Activated CD4-positive, alpha-beta memory T cell treated with anti-CD3 and anti-CD28 coated beads, Interleukin-2, amount 10 ng/mL, durations not matched to agents 7 days and 5 days (primary cell): ENCODE results near the gene TNS2. TPM values are rescaled to one million over a fixed set of nuclear protein-coding genes. Genes with fewer than 3 reads are reported as not detected.
A peak's percentile ranks its signal among the peaks of the same experiment; 100 is the strongest.

Experiments
- CTCF ChIA-PET: fragments of 350-600 bp; sonication (Branson Sonifier 250); formaldehyde crosslinking; loops from one replicate; lab custom pipeline; 2021; ENCODE audit warnings: antibody characterized with exemption, inconsistent platforms; lab: Charles Lee
- POLR2A ChIA-PET: fragments of 350-600 bp; sonication (Branson Sonifier 250); formaldehyde crosslinking; loops from one replicate; lab custom pipeline; 2021; ENCODE audit warnings: antibody characterized with exemption; lab: Charles Lee
- DNase-seq: peaks from one replicate; pipeline ENCODE4 v3.0.0-alpha.2; 2020
- H3K27ac Mint-ChIP-seq: one replicate; pipeline ENCODE4 v1.8.0; 2021; ENCODE audit warnings: mild to moderate bottlenecking, mixed read lengths
- H3K27me3 Mint-ChIP-seq: one replicate; pipeline ENCODE4 v1.8.0; 2021; ENCODE audit warnings: mixed read lengths
- H3K36me3 Mint-ChIP-seq: one replicate; pipeline ENCODE4 v1.8.0; 2021; ENCODE audit warnings: low read depth, mixed read lengths
- H3K4me1 Mint-ChIP-seq: one replicate; pipeline ENCODE4 v1.8.0; 2021; ENCODE audit warnings: mixed read lengths
- H3K4me3 Mint-ChIP-seq: one replicate; pipeline ENCODE4 v1.8.0; 2021; ENCODE audit warnings: mild to moderate bottlenecking, mixed read lengths
- H3K9me3 Mint-ChIP-seq: one replicate; pipeline ENCODE4 v1.8.0; 2021; ENCODE audit warnings: mixed read lengths
- total RNA-seq, 2 experiments: library from RNA; stranded (reverse); gene quantifications; one replicate each; pipeline ENCODE4 v1.2.3, GENCODE V29; 2021

The TNS2 gene
- total RNA-seq, 2 experiments from 2014 or later = 0.78 to 0.83 TPM

GRCh38 chr12:53060064-53060720, 10.3 kb downstream of the TNS2 start:
- no peaks in the 10 kb centered on the region for H3K9me3 Mint-ChIP-seq
- POLR2A ChIA-PET = interaction anchor here (0.9 kb wide), 2 partner anchors 11 to 17 kb away, joined by 3 read pairs; no protein-coding TSS in a partner anchor
- DNase-seq = no peak

DNA sequence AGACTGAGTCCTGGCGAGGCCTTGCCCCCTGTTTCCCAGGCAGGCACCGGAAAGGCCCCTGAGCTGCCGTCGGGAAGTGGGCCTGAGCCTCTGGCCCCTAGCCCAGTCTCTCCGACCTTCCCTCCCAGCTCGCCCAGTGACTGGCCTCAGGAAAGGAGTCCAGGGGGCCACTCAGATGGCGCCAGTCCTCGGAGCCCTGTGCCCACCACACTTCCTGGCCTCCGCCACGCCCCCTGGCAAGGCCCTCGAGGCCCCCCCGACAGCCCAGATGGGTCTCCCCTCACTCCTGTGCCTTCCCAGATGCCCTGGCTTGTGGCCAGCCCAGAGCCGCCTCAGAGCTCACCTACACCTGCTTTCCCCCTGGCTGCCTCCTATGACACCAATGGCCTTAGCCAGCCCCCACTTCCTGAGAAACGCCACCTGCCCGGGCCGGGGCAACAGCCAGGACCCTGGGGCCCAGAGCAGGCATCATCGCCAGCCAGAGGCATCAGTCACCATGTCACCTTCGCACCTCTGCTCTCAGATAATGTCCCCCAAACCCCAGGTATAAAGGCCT, 10.9 kb downstream of the TNS2 start:
- H3K27ac Mint-ChIP-seq = no peak overlapping the region
- H3K4me1 Mint-ChIP-seq = peaks cover under 1% of the 10 kb centered on the region
- POLR2A ChIA-PET = interaction anchor here (0.9 to 1.7 kb wide), 2 partner anchors 17 to 42 kb away, joined by 3 to 8 read pairs; partner anchors contain the start of gene SOAT2
- H3K4me3 Mint-ChIP-seq = no peak overlapping the region
- no peaks in the 10 kb centered on the region for H3K9me3 Mint-ChIP-seq
- H3K36me3 Mint-ChIP-seq = peaks cover 17% of the 10 kb centered on the region
- CTCF ChIA-PET = no interaction called here
- no peaks in the 10 kb centered on the region for H3K27me3 Mint-ChIP-seq
- no peak for DNase-seq

More at GRCh38 chr12:53060064-53060720, 10.3 kb downstream of the TNS2 start:
- CTCF ChIA-PET = interaction anchor here (0.6 kb wide), 1 partner anchor 687 kb away, joined by 3 read pairs; no protein-coding TSS in a partner anchor
- H3K27me3 Mint-ChIP-seq = no peaks in the 10 kb centered on the region
- peaks cover 11% of the 10 kb centered on the region for H3K36me3 Mint-ChIP-seq
- peaks cover 2% of the 10 kb centered on the region for H3K4me1 Mint-ChIP-seq
- no peak overlapping the region for H3K27ac Mint-ChIP-seq
- no peak overlapping the region for H3K4me3 Mint-ChIP-seq

DNA sequence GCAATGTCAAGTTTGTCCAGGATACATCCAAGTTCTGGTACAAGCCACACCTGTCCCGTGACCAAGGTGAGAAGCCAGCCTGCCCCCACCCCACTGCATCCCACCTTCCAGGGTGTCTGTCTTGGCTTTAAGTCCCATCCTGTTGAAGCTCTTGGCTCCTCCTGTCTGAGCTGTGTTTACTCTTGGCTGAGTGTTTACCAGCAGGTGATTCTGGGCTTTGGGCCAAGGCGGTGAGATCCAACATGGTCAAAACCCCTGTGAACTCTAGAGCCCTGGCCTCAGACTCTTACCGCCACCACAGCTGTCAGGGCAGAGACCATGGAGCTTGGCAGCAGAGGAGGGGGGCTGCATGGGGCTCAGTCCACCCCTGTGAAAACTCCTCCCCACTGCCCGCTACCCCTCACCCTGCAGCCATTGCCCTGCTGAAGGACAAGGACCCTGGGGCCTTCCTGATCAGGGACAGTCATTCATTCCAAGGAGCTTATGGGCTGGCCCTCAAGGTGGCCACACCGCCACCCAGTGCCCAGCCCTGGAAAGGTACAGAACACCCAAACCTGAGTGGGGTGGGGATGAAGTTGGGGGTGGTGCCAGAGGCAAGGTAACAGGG, 11.6 kb downstream of the TNS2 start:
- POLR2A ChIA-PET = interaction anchor here (1.7 to 8.4 kb wide), 2 partner anchors 37 to 41 kb away, joined by 8 to 45 read pairs; partner anchors contain the start of genes IGFBP6 and SOAT2
- Mint-ChIP-seq H3K36me3 (peaks cover 24% of the 10 kb centered on the region), H3K4me3 (no peak overlapping the region), H3K27ac (no peak overlapping the region), H3K27me3 (no peaks in the 10 kb centered on the region), H3K4me1 (peaks cover 8% of the 10 kb centered on the region), H3K9me3 (no peaks in the 10 kb centered on the region)
- DNase-seq = no peak
- CTCF ChIA-PET = interaction anchor here (0.9 to 9.4 kb wide), 3 partner anchors 16 to 38 kb away, joined by 3 to 236 read pairs (median 4); partner anchors contain the start of genes IGFBP6 and SOAT2

GRCh38 chr12:53062011-53062961, 12.4 kb downstream of the TNS2 start:
- DNase-seq = no peak
- ChIA-PET CTCF (interaction anchor here (0.5 to 9.4 kb wide), 4 partner anchors 15 to 1244 kb away, joined by 3 to 236 read pairs (median 4); partner anchors contain the start of genes IGFBP6 and SOAT2), POLR2A (interaction anchor here (0.6 to 8.4 kb wide), 5 partner anchors 14 to 40 kb away, joined by 3 to 45 read pairs (median 3); partner anchors contain the start of genes IGFBP6, SOAT2 and SPRYD3)
- no peak overlapping the region for H3K27ac Mint-ChIP-seq
- peaks cover 9% of the 10 kb centered on the region for H3K4me1 Mint-ChIP-seq
- H3K27me3 Mint-ChIP-seq = no peaks in the 10 kb centered on the region
- H3K4me3 Mint-ChIP-seq = no peak overlapping the region
- peaks cover 28% of the 10 kb centered on the region for H3K36me3 Mint-ChIP-seq
- H3K9me3 Mint-ChIP-seq = no peaks in the 10 kb centered on the region

DNA sequence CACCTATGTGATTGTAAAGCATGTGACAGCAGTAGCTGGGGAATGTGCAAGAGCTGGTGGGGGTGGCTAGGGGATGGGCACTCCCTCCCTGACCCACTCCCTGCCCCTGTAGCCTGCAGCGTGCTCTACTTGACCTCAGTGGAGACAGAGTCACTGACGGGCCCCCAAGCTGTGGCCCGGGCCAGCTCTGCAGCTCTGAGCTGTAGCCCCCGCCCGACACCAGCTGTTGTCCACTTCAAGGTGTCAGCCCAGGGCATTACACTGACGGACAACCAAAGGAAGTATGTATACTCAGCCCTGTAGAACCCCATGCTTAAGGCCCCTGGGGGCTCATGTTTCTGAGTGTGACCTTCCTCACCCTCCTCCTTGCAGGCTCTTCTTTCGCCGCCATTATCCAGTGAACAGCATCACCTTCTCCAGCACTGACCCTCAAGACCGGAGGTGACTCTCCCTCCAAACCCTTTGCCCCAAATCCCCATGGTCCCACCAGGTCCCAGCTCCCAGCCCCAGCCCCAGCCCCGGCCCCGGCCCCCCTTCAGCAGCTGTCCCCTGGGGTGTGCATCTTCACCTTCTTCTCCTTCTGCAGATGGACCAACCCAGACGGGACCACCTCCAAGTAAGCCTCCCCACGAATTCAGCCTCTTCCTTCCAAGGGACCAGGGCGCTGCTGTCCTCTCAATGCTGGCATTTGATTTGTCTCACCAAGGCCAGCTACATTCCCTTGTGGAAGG, 13.3 kb downstream of the TNS2 start:
- no peaks in the 10 kb centered on the region for H3K27me3 Mint-ChIP-seq

GRCh38 chr12:53063708-53064612, 14.1 kb downstream of the TNS2 start:
- Mint-ChIP-seq H3K4me3 (no peak overlapping the region), H3K36me3 (peaks cover 28% of the 10 kb centered on the region), H3K9me3 (no peaks in the 10 kb centered on the region), H3K4me1 (peaks cover 9% of the 10 kb centered on the region), H3K27ac (no peak overlapping the region), H3K27me3 (no peaks in the 10 kb centered on the region)
- CTCF ChIA-PET = interaction anchor here (3.0 to 9.4 kb wide), 4 partner anchors 8 to 96 kb away, joined by 13 to 236 read pairs (median 64); partner anchors contain the start of genes IGFBP6, SOAT2 and SPRYD3
- DNase-seq = no peak
- POLR2A ChIA-PET = interaction anchor here (0.9 to 8.4 kb wide), 5 partner anchors 9 to 34 kb away, joined by 3 to 45 read pairs (median 4); partner anchors contain the start of genes IGFBP6 and SPRYD3

More for the DNA sequence above, 13.3 kb downstream of the TNS2 start:
- H3K9me3 Mint-ChIP-seq = no peaks in the 10 kb centered on the region
- CTCF ChIA-PET = interaction anchor here (0.5 to 9.4 kb wide), 3 partner anchors 8 to 1243 kb away, joined by 3 to 236 read pairs (median 47); partner anchors contain the start of genes IGFBP6 and SOAT2
- H3K4me3 Mint-ChIP-seq = no peak overlapping the region
- no peak for DNase-seq
- peaks cover 9% of the 10 kb centered on the region for H3K4me1 Mint-ChIP-seq
- H3K27ac Mint-ChIP-seq = no peak overlapping the region
- H3K36me3 Mint-ChIP-seq = peaks cover 28% of the 10 kb centered on the region
- POLR2A ChIA-PET = interaction anchor here (0.7 to 8.4 kb wide), 5 partner anchors 9 to 39 kb away, joined by 3 to 45 read pairs (median 3); partner anchors contain the start of gene IGFBP6

- no peak overlapping the region for H3K4me3 Mint-ChIP-seq
- H3K9me3 Mint-ChIP-seq = no peaks in the 10 kb centered on the region
- peaks cover 9% of the 10 kb centered on the region for H3K4me1 Mint-ChIP-seq
- DNase-seq = no peak
- peaks cover 28% of the 10 kb centered on the region for H3K36me3 Mint-ChIP-seq
- H3K27me3 Mint-ChIP-seq = no peaks in the 10 kb centered on the region
- ChIA-PET CTCF (interaction anchor here (0.8 to 9.4 kb wide), 12 partner anchors 9 to 259 kb away, joined by 3 to 236 read pairs (median 8); partner anchors contain the start of genes AAAS, CSAD, IGFBP6 and SOAT2), POLR2A (interaction anchor here (2.1 to 8.4 kb wide), 4 partner anchors 10 to 37 kb away, joined by 12 to 45 read pairs (median 22); partner anchors contain the start of genes IGFBP6, SOAT2 and SPRYD3)
- H3K27ac Mint-ChIP-seq = no peak overlapping the region
These were observed 15.0 kb downstream of the TNS2 start for GRCh38 chr12:53064613-53065436.

DNA sequence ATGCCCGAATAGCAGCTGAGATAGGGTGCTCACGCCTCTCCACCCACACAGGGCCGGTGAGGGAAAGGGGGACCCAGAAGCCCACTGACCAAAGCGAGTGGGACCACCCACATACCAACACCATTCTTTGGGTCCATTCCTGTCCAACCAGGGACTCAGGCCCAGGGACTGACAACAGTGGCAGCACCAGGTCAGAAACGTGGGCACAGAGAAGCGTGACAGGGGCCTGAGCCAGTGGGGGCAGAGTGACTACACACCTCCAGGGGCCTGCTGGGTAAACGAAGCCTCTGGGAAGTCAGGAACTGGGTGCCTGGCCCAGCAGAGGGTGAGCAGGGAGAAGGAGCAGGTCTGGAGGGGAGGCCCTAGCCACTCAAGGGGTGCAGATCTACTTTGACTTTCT, 15.6 kb downstream of the TNS2 start:
- Mint-ChIP-seq H3K27me3 (no peaks in the 10 kb centered on the region), H3K9me3 (no peaks in the 10 kb centered on the region), H3K4me3 (no peak overlapping the region), H3K4me1 (peaks cover 9% of the 10 kb centered on the region), H3K27ac (no peak overlapping the region), H3K36me3 (peaks cover 32% of the 10 kb centered on the region)
- ChIA-PET CTCF (interaction anchor here (0.6 to 9.4 kb wide), 27 partner anchors 10 to 279 kb away, joined by 3 to 236 read pairs (median 5); partner anchors contain the start of genes AAAS, CSAD, ESPL1 and IGFBP6), POLR2A (interaction anchor here (1.0 to 8.4 kb wide), 8 partner anchors 8 to 203 kb away, joined by 3 to 45 read pairs (median 9); partner anchors contain the start of genes ESPL1, IGFBP6, SOAT2 and SPRYD3)
- no peak for DNase-seq

DNA sequence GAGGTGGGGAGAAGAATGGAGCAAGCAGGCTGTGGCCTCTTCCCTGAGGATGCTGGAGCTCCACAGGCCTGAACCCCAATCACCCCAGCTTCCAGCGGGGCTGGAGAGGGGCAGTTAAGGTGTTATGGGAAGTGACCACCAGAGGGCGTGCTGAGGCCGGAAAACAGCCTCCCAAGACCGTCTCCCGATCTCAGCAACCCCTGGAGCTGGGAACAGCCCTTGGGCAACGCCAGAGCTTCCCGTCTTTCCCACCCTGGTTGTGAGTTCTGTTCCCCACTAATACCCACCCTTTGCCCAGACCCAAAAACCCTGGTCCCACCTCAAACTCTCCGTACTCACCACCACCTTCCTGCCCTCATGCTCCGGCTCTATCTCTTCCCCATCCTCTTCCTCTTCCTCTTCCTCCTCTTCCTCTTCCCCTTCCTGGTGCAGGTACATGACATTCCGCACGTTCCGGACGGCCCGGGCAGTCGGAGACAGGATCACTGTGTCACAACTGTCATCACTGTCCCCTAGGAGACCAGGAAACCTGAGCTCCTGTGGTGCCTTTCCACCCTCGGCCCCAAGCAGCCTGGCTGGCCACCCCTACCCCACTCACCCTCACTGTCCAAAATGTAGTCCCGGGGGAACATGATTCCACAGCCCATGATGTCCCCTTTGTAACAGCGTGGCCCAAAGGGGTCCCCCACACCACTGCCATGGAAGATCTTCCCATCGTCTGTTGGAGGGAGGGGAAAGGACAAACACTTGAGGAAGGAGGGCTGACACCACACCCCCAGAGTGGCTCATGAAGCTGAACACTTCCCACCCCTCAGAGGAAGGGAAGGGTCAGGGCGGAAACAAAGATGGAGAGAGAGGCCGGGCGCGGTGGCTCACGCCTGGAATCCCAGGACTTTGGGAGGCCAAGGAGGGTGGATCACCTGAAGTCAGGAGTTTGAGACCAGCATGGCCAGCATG, 16.4 kb downstream of the TNS2 start:
- POLR2A ChIA-PET = interaction anchor here (1.0 to 8.4 kb wide), 9 partner anchors 9 to 202 kb away, joined by 3 to 45 read pairs (median 6); partner anchors contain the start of genes ESPL1, IGFBP6, SOAT2 and SPRYD3
- Mint-ChIP-seq H3K27me3 (no peaks in the 10 kb centered on the region), H3K36me3 (peaks cover 37% of the 10 kb centered on the region), H3K9me3 (no peaks in the 10 kb centered on the region), H3K4me3 (no peak overlapping the region), H3K27ac (no peak overlapping the region), H3K4me1 (peaks cover 9% of the 10 kb centered on the region)
- DNase-seq = peak; percentile 73
- CTCF ChIA-PET = interaction anchor here (0.6 to 9.4 kb wide), 36 partner anchors 11 to 321 kb away, joined by 3 to 236 read pairs (median 4); partner anchors contain the start of genes AAAS, CSAD, ESPL1 and IGFBP6
